Adrenal gland (tissue), 12 donors: ENCODE results near the gene ZNHIT2. TPM values are rescaled to one million over a fixed set of nuclear protein-coding genes. Genes with fewer than 3 reads are reported as not detected.

Experiments used
- DNase-seq, 7 donors: peaks; one replicate each; pipeline ENCODE4 v3.0.0-alpha.2; 2019 to 2020
- H3K27ac ChIP-seq, 5 donors: fragments of 200-600 bp; sonication (generic) in 4 of 5; 1 replicate in 3 of 5; 2 replicates in 2 of 5; pipeline versions ENCODE4 v1.5.1 to v1.8.0; 2016 to 2020; ENCODE audit warnings: mild to moderate bottlenecking in 1 of 5
- H3K27me3 ChIP-seq: fragments of 200-600 bp; 2 replicates; pipeline ENCODE4 v1.8.0; 2021
- H3K36me3 ChIP-seq, 2 donors: fragments of 200-600 bp; replicated peaks in 1 of 2; 1 replicate in 1 of 2; 2 replicates in 1 of 2; pipeline versions ENCODE4 v1.5.1 to v1.8.0; 2018 to 2022
- H3K4me1 ChIP-seq, 2 donors: fragments of 200-600 bp; replicated peaks in 1 of 2; 1 replicate in 1 of 2; 2 replicates in 1 of 2; pipeline versions ENCODE4 v1.5.1 to v1.8.0; 2018 to 2021
- H3K4me3 ChIP-seq, 4 donors: fragments of 200-600 bp; sonication (generic) in 3 of 4; one replicate each; pipeline ENCODE4 v1.5.1; 2016 to 2018
- H3K9me3 ChIP-seq, 3 donors: fragments of 200-600 bp; sonication (generic) in 1 of 3; replicated peaks in 1 of 3; 1 replicate in 2 of 3; 2 replicates in 1 of 3; pipeline versions ENCODE4 v1.5.1 to v1.8.0; 2016 to 2021
- POLR2A ChIP-seq, 2 donors: fragments of 450-650 bp; IDR thresholded peaks; one replicate each; pipeline ENCODE4 v1.6.1; 2017; ENCODE audit warnings: antibody characterized with exemption in 2 of 2, mild to moderate bottlenecking in 2 of 2, moderate library complexity in 1 of 2
- WGBS, 4 donors: extraction: QIAGEN DNeasy Blood & Tissue Kit in 2 of 4; methylation state at CpG; one replicate each; pipeline versions ENCODE4 v1.1.5 to v1.1.7; 2013 to 2017; 5-methylcytosine and 5-hydroxymethylcytosine counted together
- intact Hi-C, 2 donors: fragments of 100-400 bp; cut with DNase I; formaldehyde crosslinking; loops; one replicate each; pipeline versions ENCODE4 v1.14.1 to v1.15.0; 2022 to 2023
- polyA plus RNA-seq, 3 donors: library from polyadenylated mRNA; stranded (reverse); fragments of 200-250 nt in 2 of 3; fragments of 350-450 nt in 1 of 3; fragmentation: Illumina TruSeq in 1 of 3; extraction: RNeasy Lipid Tissue Mini Kit (QIAGEN cat#74804) in 1 of 3; gene quantifications; one replicate each; pipeline ENCODE4 v1.2.3, GENCODE V29; 2013 to 2014
- total RNA-seq, 9 donors: library from RNA; depleted of rRNA in 4 of 9; stranded (reverse); fragments of >200 nt in 4 of 9; fragments of 120-200 nt in 1 of 9; fragmentation: NEBNext Ultra II Directional in 1 of 9; extraction: Animal tissue kit (Norgen Biotek cat#: 25700) in 1 of 9; gene quantifications; one replicate each; pipeline versions ENCODE4 v1.1.0 to v1.2.4, GENCODE V29; 2013 to 2023
- TF ChIP-seq, protein P1 (sequence below), 6 experiments: fragments of 450-650 bp in 4 of 6; fragments of 200-600 bp in 2 of 6; sonication (generic) in 1 of 6; IDR thresholded peaks; 1 replicate in 5 of 6; 2 replicates in 1 of 6; pipeline versions ENCODE4 v1.5.1 to v1.8.0; 2016 to 2021; ENCODE audit warnings: antibody characterized with exemption in 6 of 6, mild to moderate bottlenecking in 2 of 6, moderate library complexity in 1 of 6
- donor health status: healthy with polysubstance abuse.
- donor health status: Bipolar disorder and iron deficiency.
- donor health status: DM: yes; HTN: yes; CAD: no.
- donor health status: DM: no; HTN: no; CAD: no.
- donor health status: DM: no; HTN: no; CAD: no.
- donor health status: DM: yes; HTN: yes; CAD: no.

The ZNHIT2 gene
- total and polyA plus RNA-seq, 12 donors, result 0.48 to 39.8 (median 20.5) TPM

DNA sequence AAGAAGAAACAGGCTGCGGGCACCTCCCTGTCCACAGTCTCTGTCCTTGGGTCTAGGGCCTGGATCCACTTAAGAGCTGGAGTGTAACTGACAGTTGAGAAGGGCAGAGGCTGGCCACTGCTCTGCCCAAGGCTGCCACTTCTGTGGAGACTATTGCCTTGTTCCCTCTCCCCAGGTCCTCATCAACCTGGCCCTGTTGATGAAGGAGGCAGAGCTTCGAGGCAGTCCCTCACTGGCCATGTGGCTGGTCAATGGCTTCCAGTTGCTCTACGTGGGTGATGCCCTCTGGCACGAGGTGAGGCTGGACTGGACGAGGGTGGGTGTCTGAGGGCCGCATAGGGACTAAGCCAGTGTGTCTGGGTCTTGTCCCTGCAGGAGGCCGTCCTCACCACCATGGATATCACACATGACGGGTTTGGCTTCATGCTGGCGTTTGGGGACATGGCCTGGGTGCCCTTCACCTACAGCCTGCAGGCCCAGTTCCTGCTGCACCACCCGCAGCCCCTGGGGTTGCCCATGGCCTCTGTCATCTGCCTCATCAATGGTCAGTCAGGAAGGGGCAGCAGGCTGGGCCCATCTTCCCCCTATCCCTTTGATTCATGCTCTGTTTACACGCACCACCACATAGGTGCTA lies 2.8 kb downstream of the ZNHIT2 start:
- H3K9me3 ChIP-seq, result no peaks in the 10 kb centered on the region
- intact Hi-C loops, result no loop called here
- H3K27ac ChIP-seq, result peak overlapping the region; percentile 52 to 95 (median 89)
- no peak overlapping the region for H3K4me3 ChIP-seq
- peaks cover 0 to 29% of the 10 kb centered on the region in 2 donors for H3K36me3 ChIP-seq
- TF ChIP-seq, protein P1, sequence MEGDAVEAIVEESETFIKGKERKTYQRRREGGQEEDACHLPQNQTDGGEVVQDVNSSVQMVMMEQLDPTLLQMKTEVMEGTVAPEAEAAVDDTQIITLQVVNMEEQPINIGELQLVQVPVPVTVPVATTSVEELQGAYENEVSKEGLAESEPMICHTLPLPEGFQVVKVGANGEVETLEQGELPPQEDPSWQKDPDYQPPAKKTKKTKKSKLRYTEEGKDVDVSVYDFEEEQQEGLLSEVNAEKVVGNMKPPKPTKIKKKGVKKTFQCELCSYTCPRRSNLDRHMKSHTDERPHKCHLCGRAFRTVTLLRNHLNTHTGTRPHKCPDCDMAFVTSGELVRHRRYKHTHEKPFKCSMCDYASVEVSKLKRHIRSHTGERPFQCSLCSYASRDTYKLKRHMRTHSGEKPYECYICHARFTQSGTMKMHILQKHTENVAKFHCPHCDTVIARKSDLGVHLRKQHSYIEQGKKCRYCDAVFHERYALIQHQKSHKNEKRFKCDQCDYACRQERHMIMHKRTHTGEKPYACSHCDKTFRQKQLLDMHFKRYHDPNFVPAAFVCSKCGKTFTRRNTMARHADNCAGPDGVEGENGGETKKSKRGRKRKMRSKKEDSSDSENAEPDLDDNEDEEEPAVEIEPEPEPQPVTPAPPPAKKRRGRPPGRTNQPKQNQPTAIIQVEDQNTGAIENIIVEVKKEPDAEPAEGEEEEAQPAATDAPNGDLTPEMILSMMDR (IDR thresholded peaks at IDR 0.05), result no peak
- no peak for TF ChIP-seq POLR2A (IDR thresholded peaks at IDR 0.05)
- peaks cover 49 to 64% of the 10 kb centered on the region in 2 donors for H3K4me1 ChIP-seq
- no peaks in the 10 kb centered on the region for H3K27me3 ChIP-seq
- WGBS, 4 donors, result 54 to 78% (median 72%) methylated on average over 3 to 11 of the region's 11 CpGs
- peak in 3 of 7 donors; percentile 23 to 46 (median 40) for DNase-seq

DNA sequence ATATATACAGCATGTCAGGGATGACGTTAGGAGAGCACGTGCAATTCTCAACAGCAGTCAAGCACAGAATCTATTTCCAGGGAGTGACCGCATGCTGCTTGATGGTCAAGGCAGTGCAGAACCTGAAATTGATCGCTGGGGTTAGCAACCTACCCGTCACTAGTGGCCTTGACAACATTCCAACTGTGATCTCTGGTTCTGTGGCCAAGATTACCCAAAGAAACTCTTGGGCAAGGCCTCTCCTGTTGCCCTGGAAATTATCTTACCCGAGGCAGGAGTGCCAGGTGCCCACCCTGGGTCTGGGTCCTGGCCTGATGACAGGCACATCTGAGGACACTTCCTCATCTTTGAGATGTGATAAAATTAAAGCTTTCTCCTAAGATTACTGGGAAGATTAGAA lies 3.7 kb downstream of the ZNHIT2 start:
- DNase-seq, result peak; percentile 82 to 94 (median 90)
- TF ChIP-seq POLR2A (IDR thresholded peaks at IDR 0.05), result peak; percentile 13 to 36
- TF ChIP-seq, protein P1 (IDR thresholded peaks at IDR 0.05), result no peak
- Histone ChIP-seq H3K36me3 (peaks cover 0 to 29% of the 10 kb centered on the region in 2 donors), H3K27me3 (no peaks in the 10 kb centered on the region), H3K9me3 (no peaks in the 10 kb centered on the region), H3K4me3 (peak overlapping the region in 1 of 4 donors; percentile 75), H3K27ac (peak overlapping the region; percentile 52 to 95 (median 89)), H3K4me1 (peaks cover 49 to 64% of the 10 kb centered on the region in 2 donors)
- 25 to 47% (median 33%) methylated on average over 6 of the region's 6 CpGs for WGBS, 4 donors
- intact Hi-C loops, result no loop called here

DNA sequence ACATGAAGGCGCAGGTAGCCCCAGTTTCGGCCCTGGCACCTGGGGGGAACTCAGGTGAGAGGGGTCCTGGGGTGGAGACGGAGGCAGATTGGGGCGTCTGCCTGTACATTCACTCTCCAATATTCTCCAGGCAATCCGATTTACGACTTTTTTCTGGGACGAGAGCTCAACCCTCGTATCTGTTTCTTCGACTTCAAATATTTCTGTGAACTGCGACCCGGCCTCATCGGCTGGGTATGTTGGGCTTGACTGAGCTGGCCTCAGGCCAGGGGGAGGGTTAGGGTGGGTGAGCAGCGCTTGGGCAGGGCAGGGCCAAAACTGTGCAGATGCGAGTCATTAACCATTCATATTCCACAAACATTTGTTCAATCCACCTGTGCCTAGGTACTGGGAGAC lies 4.1 kb downstream of the ZNHIT2 start:
- peaks cover 49 to 64% of the 10 kb centered on the region in 2 donors for H3K4me1 ChIP-seq
- peak; percentile 59 to 78 (median 63) for DNase-seq
- H3K4me3 ChIP-seq, result peak overlapping the region in 2 of 4 donors; percentile 49 to 75
- peak overlapping the region; percentile 40 to 95 (median 89) for H3K27ac ChIP-seq
- no peaks in the 10 kb centered on the region for H3K9me3 ChIP-seq
- TF ChIP-seq POLR2A (IDR thresholded peaks at IDR 0.05), result no peak
- TF ChIP-seq, protein P1 (IDR thresholded peaks at IDR 0.05), result no peak
- H3K27me3 ChIP-seq, result no peaks in the 10 kb centered on the region
- peaks cover 0 to 32% of the 10 kb centered on the region in 2 donors for H3K36me3 ChIP-seq
- intact Hi-C loops, result no loop called here
- WGBS, 4 donors, result 11 to 19% (median 15%) methylated on average over 14 of the region's 14 CpGs

DNA sequence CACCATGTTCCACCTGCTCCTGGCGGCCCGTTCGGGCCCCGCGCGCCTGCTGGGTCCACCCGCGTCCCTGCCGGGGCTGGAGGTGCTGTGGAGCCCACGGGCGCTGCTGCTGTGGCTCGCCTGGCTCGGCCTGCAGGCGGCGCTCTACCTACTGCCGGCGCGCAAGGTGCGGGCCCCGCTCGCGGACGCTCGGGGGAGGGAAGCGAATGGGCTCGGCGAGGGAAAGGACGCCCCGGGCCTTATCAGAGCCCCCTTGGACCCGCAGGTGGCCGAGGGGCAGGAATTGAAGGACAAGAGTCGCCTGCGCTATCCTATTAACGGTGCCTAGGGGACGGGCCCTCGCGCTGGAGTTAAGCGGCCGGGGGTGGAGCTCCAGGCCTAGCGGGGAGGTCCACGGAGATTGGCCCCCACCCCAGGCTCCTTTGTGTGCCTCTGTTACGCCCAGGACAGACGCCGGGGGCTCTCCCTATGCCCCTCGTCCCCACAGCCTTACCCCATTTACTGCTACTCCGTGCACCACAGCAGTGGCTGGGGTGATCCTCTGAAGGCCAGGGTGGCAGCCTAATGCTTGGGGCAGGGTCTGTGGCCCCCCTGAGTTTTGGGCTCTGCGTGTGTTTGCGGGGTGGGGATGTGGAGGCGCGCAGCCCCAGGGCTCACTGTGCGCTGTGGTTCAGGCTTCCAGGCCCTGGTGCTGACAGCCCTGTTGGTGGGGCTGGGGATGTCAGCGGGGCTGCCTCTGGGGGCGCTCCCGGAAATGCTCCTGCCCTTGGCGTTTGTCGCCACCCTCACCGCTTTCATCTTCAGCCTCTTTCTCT lies 4.7 kb downstream of the ZNHIT2 start:
- peak overlapping the region in 3 of 4 donors; percentile 49 to 75 (median 64) for H3K4me3 ChIP-seq
- 0 to 4% (median 1%) methylated on average over 2 to 57 of the region's 57 CpGs for WGBS, 4 donors
- H3K36me3 ChIP-seq, result peaks cover 0 to 38% of the 10 kb centered on the region in 2 donors
- no peaks in the 10 kb centered on the region for H3K27me3 ChIP-seq
- peak in 1 of 2 donors; percentile 76 for TF ChIP-seq POLR2A (IDR thresholded peaks at IDR 0.05)
- TF ChIP-seq, protein P1 (IDR thresholded peaks at IDR 0.05), result peak; percentile 63 to 97 (median 76)
- intact Hi-C loops, result no loop called here
- H3K4me1 ChIP-seq, result peaks cover 49 to 64% of the 10 kb centered on the region in 2 donors
- peak overlapping the region; percentile 40 to 95 (median 89) for H3K27ac ChIP-seq
- no peaks in the 10 kb centered on the region for H3K9me3 ChIP-seq
- peak; percentile 64 to 81 (median 78) for DNase-seq
